HG02884 (cell line): Measurements from ENCODE around the gene NAA38.

Experiments
- ATAC-seq: cut with Tn5 transposase; IDR thresholded peaks from one replicate; pipeline ENCODE4 v1.9.1; 2021; ENCODE audit warnings: mild to moderate bottlenecking, moderate library complexity; ENCODE audit not compliant: unreplicated experiment

Gene NAA38, protein sequence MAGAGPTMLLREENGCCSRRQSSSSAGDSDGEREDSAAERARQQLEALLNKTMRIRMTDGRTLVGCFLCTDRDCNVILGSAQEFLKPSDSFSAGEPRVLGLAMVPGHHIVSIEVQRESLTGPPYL

DNA sequence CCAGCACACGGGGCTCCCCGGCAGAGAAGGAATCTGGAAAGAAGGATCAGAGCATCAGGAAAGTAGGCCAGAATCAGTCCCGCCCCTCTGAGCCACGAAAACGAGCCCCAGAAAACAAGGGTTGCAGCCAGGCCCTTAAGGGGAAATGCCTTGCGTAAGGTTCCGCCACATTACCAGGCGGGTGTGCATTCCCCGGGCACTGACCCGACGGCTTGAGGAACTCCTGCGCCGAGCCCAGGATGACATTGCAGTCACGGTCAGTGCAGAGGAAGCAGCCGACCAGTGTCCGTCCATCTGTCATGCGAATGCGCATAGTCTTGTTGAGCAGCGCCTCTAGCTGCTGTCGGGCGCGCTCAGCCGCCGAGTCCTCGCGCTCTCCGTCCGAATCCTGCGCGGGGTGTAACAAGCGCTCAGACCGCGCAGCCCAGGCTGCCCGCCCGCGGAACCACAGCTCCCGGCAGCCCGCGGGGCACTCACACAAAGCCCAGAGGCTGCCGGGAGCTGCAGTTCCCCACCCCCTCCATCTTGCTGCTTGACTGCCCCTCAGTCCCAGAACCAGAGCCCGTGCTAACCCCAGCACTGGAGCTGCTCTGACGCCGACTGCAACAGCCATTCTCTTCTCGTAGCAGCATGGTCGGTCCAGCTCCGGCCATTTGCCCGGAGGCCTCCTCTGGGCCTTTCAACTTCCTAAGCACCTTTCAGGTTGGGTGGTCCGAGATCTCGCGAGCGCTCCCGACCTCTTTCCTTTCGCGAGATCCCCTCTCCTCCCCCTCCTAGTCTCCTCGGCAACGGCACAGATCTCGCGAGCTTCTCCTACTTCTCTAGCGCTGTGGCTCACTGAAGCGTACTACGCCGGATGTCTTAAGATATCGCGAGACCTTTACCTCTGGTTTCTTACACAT is at the start of gene NAA38:
Gene NAA38 (minus strand): TSS at position 749 of the 902 bp plus-strand sequence. CDS start 96 bp downstream, at position 653.
- ATAC-seq: peak; percentile 76

DNA sequence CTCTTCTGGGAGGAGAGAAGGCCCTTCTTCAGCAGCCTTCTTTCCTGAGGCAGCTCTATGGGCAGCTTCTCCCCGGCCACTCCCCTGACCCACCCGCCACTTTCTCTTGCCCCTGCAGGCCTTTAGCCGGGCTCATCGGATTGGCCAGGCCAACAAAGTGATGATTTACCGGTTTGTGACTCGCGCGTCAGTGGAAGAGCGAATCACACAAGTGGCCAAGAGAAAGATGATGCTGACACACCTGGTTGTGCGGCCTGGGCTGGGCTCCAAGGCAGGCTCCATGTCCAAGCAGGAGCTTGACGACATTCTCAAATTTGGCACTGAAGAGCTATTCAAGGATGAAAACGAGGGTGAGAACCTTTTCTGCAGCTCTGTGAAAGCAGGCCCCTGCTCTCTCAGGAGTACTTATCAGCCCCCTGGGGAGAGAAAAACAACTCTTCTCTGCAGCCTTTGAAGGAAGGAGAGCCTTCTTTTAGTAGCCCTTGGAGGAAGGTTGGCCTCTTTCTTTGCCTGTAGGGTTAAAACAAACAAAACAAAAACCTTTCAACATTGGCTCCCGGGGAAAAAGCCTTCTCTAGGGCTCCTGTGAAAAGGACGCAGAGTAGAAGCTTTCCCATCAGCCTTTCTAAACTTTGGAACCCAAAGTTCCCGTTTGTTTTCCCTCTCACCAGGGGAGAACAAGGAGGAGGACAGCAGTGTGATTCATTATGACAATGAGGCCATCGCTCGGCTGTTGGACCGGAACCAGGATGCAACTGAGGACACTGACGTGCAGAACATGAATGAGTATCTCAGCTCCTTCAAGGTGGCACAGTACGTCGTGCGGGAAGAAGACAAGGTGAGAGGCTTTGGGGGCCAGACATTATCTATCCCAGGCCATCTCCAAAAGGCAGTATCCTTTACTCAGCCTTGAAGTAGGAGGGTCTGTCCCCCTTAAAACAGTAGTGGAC is 46.1 kb upstream of the NAA38 start:
- ATAC-seq: no peak

DNA sequence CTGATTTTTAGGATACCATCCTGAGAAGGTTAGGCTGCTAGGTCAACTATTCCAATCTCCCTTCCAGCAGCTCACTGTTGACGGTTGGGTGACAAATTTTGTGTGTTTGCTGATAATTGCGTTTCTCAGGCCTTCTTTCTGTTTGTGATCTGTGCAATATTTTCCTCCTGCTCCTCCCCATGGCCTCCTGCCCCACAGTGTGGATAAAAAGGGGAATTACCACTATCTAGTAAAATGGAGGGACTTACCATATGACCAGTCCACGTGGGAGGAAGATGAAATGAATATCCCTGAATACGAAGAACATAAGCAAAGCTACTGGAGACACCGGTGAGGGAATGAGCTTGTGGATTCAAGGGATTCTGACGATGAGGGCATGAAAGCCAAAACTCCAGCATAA is 40.4 kb upstream of the NAA38 start:
- no peak for ATAC-seq

DNA sequence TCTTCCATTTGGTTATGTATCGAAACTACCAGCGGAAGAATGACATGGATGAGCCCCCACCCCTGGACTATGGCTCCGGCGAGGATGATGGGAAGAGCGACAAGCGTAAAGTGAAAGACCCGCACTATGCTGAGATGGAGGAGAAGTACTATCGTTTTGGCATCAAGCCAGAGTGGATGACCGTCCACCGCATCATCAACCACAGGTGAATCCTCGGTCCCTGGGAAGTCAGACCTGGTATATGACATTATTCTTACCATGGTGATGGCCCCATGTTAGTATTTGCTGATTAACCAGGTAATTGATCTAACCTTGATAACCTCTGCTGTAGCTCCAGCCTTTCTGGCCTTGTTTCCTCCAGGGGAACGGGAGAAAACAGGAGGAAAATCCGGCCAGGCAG is 39.7 kb upstream of the NAA38 start:
- no peak for ATAC-seq

DNA sequence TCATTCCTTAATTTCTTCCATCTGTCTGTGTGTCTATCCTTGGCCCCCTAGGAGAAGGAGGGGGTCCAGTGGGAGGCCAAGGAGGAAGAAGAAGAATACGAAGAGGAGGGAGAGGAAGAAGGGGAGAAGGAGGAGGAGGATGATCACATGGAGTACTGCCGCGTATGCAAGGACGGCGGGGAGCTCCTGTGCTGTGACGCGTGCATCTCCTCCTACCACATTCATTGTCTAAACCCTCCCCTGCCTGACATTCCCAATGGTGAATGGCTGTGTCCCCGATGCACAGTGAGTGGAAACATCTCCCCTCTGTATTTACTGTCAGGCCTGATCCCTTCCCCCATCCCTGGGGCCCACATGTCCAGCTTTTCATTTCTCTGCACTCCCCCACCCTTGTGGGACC is 37.5 kb upstream of the NAA38 start:
- no peak for ATAC-seq

DNA sequence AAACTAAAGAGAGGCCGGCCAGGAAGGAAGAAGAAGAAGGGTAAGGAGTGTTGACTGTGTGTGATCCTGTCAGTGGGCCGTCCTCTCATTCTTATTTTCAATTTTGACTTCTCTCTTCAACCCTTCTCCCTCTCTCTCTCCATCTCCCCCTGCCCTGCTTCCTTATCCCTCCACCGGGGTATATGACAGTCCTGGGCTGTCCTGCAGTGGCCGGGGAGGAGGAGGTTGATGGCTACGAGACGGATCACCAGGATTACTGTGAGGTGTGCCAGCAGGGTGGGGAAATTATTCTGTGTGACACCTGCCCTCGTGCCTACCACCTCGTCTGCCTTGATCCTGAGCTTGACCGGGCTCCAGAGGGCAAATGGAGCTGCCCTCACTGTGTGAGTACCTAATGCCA is 36.9 kb upstream of the NAA38 start:
- no peak for ATAC-seq

DNA sequence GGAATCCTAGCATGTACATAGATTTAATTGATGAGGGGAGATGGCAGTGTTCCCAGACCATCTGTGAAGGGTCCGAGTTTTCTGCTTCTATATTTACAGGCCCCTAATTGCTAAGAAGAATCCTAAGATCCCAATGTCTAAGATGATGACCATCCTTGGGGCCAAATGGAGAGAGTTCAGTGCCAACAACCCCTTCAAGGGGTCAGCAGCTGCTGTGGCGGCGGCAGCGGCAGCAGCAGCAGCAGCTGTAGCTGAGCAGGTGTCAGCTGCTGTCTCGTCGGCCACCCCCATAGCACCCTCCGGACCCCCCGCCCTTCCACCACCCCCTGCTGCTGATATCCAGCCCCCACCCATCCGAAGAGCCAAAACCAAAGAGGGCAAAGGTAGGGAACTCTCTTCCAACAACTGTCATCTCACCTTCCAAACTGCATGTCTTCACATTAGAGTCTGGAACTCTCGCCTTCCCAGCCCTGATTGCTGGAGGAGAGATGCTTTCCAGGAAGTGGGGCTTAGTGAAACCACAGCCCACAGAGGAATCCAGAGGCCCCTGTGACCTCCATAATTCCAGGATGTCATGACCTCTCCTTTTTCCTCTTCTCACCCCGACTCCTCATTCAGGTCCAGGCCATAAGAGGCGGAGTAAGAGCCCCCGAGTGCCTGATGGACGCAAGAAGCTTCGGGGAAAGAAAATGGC is 36.0 kb upstream of the NAA38 start:
- ATAC-seq: no peak

DNA sequence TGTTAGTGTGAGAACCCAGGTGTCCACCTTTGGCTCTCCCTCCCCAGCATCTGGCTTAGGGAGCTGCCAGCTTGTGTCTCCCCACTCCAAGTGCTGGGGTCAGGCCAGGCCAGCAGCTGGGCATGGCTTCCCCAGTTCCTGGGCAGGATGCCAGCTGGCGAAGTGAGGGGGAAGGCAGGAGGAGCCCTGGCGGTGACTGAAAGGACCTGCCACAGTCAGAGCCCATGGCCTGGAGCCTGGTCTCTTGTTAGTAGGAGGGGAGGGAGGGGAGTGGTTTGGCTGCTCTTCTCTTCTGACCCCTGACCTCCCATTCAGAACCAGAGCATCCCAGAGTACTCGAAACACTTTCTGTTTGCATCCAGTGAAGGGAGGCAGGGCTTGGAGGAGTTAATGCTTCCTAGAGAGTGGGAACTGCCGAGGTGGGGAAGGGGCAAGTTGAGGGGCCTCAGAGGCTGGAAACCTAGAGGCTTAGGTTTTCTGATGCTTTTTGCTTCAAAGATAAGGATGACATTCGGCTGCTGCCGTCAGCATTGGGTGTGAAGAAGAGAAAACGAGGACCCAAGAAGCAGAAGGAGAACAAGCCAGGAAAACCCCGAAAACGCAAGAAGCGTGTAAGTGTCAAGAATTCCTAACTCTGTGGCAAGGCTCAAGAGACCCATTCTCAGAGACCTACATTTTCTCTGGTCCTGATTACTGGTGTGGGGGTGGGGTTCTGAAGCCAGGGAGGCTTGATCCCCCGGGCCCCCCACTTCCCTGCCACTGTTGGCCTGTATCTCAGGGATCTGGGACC is 32.0 kb upstream of the NAA38 start:
- ATAC-seq: no peak

DNA sequence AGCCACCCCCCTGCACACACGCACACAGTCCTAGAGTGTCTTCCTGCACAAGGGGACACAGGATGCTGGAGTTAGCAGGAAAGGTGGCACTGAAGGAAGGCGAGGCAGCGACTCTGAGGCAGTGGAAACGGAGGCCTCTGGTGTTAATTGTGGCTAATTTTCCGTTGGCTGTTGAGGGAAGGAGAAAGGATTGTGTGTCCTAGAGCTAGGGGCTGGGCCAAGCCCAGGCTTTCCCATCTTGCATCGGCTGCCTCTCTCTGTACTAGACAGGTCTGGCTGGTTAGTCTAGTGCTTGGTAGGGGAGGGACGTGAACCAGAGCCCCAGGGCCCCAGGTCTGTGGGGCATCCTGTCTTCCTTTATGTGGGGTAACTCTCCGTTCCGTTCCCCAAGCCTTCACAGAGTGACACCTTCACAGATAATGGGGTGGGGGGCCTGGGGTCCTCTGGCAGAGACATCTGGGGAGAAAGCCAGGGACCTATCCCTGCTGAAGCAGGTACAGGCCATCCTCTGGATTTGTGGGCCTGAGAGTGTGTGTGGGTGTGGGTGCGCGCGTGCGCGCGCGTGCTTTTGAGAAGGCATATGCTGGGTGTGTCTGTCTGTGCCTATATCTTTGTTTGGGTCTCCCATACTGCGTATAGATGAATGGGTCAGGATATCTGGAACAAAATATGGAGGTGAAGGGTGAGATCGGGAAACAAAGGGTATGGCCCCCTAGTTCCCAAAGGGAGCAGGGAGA is 31.0 kb upstream of the NAA38 start, which contains the start of gene CHD3:
Gene CHD3 (plus strand): TSS at position 606 of the 737 bp plus-strand sequence. CDS start 212 bp downstream, outside the sequence.
- ATAC-seq: no peak

DNA sequence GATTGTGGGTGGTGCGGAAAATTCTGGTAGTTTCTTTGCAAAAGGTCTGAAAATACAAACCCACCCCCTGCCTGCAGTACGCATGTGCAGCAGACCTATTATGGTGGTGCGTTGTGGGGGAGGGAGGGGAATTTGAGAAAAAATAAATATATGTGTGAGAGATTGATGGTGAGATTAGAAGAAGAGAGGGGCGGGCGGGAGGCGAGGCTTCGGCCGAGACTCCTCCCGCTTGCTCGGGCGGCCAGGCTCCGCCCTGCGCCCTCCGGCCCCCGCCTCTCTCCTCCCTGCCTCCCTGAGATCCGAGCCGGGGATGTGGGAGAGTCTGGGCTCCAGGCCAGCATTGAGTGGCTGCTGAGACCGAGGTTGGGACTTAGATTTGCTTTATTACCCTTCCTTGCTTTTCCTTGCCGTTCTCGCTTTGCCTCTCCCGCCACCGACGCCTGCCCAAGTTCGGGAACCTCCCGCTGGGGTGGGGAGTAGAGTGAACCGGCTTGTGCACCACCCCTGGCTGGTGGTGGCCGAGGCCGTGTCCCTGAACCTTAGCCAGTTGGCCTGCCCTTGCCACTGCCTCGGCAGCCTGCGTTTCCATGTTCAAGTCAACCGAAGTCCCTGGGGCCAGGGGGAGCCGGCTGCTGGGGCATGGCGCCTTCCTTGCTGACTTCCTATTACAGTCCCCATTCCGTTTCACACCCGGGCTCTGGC is 30.3 kb upstream of the NAA38 start:
- no peak for ATAC-seq

DNA sequence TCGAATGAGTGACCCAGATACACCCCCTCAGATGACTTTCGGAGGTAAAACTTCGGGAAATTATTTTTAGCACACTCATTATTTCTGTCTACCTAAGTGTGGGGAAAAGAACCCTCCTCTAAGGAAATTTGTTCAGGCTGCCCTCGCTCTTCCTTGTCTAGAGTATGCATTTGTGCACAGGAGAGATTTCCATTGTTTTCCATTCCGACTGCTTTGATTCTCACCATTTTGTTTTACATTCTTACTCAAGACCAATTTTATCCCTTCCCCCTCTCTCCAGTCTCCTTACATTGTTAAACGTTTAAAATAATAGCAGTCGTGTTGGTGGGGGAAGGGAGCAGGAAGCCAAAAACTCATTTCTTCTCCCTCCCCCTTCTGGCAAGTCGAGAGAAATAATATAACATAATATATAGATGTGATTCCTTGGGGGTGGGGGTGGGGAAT is 29.7 kb upstream of the NAA38 start:
- no peak for ATAC-seq

DNA sequence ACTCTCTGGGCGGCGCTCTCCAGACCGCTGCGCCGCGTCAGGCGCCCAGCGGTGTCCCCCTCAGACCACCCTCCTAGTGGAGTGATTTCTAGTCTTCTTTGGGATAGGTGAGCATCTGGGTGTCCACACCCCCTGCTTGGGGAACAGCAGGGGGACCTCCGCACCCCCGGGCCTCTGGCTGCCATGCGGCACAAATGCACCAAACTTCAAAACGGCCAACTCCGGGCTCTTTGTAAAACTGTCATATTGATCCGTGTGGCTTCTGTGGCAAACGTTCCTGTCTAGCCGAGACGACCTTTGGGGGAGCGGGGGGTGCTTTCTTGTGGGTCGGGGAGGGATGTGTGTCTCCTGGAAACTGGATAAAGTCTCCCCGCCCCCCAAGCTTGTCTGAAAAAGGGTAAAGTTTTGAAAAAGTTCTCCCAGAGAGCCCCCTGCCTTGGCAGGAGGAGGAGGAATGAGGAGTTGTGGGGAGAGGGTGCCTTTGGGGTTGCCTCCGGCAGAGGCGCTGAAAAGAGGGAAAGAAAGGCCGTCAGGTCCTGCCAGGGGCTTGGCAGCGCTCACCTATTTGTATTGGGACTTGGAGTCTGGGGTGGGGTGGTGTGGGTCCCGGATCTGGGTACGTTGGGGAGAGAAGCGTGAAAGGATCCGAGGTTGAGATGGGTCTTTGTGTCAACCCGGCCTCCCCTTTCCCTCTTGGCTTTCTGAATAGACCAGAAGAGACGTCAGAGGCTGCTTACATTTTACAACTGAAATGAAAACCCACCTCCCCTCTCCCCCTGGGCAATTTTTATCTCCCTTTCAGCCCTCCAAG is 29.1 kb upstream of the NAA38 start:
- no peak for ATAC-seq

DNA sequence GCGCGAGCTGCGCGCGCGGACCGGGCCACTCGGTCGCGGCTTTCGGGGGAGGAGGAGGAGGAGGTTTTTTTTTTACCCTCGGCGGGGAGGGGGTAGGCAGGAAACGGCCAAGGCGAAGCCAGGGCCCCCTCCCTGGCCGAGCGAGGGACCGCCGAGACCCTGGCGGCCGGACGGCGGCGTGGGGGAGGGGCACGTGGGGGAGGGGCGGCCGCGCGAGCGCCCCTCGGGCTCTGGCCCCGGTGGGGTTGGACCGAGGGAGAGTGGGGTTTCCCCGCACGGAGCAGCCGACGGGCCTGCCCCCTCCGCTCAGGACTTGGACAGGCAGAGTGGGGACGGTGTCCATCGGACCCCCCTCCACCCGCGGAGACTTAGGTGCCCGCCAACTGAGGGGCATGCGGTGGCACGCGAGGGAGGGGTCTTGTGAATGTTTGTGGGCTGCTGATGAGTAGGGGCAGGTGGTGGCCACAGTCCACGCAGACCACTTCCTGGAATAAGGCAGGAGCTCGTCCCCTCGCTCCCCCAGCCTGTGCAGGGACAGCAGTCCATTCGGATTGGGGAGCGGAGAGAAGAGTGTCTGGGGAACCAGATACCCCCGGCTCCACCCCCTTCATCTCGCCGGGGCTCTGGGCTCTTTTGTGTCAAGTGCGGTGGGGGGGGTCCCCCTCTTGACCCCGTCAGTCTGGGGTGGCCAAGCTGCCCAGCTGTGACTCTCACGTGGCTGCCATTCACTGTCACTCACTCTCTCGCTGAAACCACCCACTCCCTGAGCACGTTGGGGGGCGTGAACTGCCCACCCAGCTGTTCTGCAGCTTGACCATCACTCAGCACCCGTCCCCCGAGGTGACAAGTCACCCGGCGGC is 28.2 kb upstream of the NAA38 start:
- no peak for ATAC-seq

DNA sequence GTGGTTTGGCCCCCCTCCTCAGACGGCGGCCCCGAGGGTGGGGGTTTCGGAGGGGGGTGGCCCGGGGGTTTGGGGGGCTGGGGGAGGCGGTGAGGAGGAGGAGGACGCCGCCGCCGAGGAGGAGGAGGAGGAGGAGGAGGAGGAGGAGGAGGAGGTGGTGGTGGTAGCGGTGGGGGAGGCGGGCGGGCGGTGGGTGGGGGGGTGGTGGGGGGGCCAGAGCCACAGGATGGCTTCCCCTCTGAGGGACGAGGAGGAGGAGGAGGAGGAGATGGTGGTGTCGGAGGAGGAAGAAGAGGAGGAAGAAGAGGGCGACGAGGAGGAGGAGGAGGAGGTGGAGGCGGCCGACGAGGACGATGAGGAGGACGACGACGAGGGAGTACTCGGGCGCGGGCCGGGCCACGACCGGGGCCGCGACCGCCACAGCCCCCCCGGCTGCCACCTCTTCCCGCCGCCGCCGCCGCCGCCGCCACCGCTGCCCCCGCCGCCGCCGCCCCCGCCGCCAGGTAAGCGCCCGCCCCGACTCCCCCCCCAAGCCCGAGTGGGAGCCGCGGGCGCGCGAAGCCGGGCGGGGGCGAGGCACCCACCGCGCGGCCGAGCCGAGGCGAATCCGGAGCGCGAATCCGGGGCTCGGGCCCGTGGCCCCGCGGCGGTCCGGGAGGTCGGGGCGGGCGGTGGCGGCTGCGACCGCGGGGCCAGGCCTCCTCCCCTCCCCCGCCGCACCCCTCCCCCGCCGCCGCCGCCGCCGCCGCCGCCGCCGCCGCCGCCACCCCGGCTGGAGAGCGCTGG is 27.4 kb upstream of the NAA38 start:
- no peak for ATAC-seq

DNA sequence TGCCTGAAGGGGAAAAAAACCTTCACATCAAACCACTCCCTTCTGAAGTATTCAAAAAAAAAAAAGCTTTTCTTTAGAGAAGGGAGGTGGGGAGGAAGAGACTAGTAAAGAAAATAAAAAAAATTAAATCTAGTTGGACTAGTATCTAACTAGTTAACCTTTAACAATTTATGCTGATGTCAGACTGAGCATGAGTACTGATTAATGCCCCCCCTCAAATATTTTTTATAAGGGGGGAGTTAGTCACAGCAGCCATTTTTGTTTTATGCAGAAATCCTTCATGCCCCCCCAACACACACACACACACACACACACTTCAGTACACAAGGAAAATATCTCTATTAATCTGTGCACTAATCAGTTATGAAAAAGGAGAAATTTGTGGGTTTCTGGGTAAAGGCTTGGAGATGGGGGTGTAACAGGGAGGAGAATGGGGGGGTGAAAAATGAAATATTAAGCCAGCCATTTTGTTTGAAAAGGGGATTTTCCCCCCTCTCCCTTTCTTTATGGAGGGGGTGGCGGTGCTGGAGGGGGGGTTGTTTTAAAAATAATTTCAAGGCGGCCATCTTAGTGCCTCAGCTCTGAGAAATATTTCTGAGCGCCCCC is 26.5 kb upstream of the NAA38 start:
- no peak for ATAC-seq

DNA sequence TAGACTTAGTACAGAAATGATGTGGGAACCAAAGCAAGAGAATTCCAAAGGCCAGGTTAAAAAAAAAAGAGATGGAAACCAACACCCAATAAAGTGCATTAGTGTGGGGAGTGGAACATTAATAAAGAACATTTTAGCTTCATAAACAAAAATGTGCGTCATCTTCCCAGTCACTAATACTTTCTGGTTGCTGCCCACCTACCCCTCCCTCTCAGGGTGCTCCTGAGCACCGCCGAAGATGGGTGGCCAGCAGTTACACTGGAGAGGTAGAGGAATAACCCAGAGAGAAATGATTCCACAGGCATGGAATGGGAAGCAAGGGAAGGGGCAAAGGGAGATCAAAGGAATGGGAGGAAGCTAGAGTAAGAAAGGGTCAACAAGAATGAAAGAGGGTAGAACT is 25.3 kb upstream of the NAA38 start:
- ATAC-seq: no peak
